Activated T-cell treated with anti-CD3 and anti-CD28 coated beads for 48 hours (primary cell): ENCODE measurements around the gene MYH9.
"Not testable (repeated sequence)": the region's sequence is repeated elsewhere in the genome, so short reads cannot be mapped to it uniquely, and the experiment has no call there.

Experiments
- DNase-seq: peaks from one replicate; pipeline ENCODE4 v3.0.0-alpha.2; 2020; ENCODE audit warnings: low read depth

MYH9 gene

DNA sequence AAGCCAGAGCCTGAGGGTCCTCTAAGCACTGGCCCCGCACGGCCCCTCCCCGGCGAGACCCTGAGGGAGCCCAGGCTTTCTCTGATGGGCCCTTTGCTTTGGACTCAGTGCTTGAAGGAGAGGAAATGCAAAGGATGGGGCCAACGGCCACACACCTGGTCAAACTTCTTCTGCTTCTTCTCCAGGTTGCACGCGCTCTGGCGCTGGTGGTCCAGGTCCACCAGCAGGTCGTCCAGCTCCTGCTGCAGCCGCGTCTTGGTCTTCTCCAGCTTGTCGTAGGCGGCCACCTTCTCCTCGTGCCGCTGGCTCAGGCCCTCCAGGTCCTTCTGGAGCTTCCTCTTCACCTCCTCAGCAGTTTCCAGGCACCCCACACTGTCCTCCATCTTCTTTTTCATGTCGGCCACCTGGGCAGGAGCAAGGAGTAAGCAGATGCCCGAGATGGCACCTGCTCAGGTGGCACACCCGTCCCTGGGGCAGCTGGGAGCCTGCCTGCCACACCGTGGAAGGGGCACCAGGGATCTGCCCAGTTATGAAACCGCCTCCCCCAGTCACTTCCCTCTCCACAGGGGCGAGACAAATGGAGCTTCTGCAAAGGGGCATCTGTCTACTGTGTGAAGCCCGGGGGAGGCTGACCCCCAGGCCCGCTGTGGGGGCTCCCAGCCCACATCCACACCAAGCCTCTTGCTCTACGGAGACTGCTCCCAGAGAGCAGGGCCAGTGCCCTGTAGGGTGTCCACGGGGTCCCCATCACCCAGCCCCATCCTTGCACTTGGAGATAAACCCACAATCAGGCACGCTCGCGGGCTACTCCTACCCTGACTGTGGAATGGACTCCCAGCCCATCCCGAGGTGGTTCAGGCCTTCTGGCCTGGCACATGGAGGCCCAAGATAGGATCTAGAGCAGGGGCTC is 95.7 kb downstream of the MYH9 start:
- no peak for DNase-seq

DNA sequence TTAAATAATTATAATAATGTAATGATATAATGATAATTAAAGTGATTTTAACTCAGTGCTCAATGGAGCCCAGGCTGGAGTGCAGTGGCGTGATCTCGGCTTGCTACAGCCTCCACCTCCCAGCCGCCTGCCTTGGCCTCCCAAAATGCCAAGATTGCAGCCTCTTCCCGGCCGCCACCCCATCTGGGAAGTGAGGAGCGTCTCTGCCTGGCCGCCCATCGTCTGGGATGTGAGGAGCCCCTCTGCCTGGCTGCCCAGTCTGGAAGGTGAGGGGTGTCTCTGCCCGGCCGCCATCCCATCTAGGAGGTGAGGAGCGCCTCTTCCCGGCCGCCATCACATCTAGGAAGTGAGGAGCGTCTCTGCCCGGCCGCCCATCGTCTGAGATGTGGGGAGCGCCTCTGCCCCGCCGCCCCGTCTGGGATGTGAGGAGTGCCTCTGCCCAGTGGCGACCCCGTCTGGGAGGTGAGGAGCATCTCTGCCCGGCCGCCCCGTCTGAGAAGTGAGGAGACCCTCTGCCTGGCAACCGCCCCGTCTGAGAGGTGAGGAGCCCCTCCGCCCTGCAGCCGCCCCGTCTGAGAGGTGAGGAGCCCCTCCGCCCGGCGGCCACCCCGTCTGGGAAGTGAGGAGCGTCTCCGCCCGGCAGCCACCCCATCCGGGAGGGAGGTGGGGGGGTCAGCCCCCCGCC is 97.2 kb downstream of the MYH9 start:
- DNase-seq = not testable (repeated sequence)

DNA sequence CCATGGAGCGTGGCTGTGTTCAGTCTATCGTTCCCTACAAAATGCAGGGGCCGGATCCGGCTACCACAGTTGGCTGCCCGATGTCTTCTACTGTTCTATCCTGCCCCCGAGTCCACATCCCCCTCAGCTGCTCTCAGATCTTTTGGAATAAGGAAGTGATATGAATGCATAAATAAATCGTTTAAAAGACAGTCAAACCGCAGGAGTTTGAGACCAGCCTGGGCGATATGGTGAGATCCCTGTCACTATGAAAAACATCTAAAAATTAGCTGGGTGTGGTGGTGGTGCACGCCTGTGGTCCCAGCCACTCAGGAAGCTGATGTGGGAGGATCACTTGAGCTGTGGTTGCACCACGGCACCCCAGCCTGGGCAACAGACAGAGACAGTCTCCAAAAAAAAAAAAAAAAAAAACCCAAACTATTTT is 97.8 kb downstream of the MYH9 start:
- DNase-seq = not testable (repeated sequence)

DNA sequence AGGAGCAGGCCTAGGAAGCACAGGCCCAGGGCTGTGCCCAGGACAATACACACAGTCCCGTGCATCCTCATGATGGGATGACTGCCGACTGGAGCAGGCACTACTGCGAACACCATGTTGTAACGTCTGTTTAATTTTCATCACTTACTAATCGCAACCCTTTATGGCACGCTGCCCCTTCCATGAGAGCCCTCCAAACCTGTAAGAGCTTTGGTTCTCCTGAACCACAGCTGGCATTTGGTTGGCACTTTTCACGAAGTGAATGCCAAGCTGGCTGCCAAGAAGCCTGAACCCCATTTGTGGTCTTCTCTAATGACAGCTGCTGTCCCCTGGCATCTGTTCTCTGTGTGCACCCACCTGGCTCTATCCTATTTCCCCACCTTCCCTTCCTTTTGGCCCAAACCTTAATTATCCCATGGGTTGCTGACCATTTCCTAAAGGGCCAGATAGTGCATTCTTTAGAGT is 98.3 kb downstream of the MYH9 start:
- DNase-seq = no peak

DNA sequence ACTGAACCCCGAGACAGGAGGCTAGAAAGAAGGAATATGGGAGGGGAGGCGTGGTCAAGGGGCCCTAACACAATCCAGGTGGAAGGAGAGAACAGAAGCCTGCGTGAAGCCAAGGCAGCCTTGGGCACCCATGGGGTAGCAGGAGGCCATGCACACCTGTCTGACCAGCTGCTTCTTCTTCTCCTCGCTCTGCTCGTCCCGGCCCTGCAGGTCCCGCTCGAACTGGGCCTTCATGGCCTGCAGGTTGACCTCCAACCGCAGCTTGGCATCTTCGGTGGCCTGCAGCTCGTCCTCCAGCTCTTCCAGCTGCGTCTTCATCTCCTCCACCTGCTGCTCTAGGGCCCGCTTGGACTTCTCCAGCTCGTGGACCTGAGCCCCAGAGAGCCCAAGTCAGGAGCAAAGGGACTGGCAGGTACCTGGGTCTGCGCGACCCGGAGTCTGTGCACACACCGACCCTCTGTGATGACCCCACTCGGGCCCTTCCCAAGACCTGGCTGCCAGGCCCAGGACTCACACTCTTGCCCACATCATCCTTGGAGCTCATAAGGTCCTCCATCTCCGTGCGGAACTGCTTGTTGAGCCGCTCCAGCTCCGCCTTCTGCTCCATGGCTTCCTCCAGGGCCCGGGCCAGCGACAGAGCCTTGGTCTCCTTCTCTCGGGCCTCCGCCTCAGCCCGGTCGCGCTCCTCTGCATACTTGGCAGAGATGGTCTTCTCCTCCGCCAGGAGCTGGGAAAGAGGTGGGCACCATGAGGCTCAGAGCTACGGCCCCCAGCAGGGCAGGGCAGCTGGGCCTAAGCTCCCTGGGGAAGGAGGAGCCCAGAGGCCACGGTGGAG is 99.0 kb downstream of the MYH9 start:
- no peak for DNase-seq

DNA sequence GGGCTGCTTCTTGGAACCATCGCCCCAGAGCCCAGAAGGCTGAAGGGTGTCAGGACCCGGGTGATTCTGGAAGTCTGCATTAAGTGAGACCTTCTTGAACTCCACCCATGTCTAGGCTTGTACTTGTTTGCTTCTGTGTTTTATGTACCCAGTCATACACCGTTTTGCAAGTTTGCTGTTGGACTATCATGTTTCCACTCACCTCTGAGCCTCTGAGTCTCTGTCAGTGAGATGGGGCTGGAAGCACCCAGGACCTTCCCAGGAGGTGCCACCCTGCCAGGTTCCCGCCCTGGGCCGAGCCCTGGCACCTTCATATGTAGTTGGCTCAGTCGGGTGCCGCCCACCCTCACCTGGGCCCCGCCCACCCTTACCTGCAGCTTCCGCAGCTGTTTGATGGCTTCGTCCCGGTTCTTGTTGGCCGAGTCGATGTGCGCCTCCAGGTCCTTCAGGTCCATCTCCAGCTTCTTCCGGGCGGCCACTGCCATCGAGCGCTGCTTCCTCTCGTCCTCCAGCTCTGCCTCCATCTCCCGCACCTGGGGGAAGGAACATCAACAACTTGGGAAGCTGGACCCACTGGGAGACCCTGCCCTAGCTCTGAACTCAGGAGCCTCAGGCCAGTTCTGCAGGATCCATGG is 99.8 kb downstream of the MYH9 start:
- DNase-seq = no peak

DNA sequence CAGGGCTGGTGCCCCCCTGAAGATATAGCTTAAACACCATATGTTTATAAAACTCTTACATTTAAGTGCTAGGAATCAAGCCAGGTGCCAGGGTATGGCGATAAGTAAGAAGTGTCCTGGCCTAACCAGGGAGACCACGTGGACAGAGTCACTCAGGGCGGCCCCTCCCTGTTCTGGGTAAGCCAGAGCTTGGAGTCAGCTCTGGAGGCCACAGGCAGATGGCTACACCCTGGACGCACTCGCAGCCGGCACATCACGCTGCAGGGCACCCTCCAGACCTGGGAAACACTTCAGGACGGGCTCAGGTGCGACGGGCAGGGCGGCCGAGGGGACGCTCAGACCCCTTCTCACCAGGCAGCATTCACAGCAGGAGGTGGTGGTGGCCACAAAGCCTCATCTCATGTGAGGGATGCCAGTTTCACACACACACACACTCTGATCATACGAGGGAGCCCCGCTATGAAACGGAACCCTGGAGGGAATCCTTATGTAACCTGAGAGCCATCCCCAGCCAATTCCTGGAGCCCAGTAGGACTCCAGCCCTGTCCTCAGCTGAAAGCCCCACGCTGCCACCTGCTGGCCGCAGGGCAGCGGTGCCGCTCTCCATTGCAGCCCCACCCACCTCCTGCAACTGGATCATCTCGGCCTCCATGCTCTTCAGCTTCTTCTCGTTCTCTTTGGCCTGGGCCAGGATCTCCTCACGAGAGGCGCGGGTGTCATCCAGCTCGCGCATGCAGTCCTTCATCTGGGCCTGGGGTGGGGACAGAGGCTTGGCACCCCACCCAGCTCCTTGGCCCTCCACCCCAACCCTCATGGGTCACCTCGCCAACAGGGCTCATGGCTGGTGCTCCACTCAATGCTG is 101.4 kb downstream of the MYH9 start:
- peak; percentile 71 for DNase-seq

DNA sequence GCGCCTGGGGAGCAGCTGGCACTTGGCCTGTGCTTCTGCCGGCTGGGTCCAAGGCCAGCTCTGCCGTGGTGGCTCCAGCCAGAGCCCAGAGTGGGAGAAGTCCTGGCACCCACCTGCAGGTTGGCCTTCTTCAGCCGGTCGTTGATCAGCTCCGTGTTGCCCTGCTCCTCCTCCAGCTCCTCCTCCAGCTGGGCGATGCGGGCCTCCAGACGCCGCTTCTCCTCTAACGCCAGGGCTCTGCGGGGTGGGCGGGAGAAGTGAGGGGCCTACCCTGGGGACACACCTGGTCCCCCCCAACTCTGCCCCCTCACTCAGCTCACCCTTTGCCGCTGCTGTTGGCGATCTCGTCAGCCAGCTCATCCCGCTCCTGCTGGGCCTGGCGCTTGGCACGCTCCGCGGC is 102.2 kb downstream of the MYH9 start:
- no peak for DNase-seq

DNA sequence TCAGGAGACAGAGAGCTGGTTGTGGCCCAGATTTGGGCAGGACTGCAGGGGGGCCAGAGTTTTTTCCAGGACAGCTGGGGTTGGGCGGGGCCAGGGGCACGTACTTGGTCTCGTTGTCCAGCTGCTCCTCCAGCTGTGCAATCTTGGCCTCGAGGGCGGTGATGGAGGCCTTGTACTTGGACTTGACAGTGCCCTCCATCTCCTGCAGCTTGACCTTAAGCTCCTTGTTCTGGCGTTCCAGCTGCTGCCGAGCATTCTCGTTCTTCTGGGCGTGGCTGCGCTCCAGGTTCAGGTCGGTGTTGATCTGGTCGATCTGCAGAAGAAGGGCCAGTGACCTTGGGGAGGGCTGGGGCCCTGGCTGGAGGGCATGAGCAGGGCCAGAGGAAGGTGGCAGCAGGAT is 102.8 kb downstream of the MYH9 start:
- DNase-seq = no peak

DNA sequence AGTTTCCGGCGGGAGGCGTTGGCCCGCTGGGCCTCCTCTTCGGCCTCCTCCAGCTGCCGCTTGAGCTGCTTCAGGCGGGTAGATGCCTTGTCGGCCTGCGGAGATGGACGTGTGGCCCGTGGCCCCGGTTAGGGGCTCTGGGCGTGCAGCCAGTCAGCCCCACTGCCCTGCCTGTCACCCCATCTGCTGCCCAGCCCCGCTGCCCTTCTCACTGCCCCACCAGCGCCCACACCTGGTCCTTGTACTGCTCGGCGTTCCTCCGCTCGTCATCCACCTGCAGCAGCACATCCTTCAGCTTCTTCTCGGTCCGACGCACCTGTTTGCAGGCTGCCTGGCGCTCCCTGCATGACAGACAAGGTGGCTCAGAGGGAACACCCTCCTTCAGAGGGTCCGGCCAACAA is 103.6 kb downstream of the MYH9 start:
- DNase-seq = no peak

DNA sequence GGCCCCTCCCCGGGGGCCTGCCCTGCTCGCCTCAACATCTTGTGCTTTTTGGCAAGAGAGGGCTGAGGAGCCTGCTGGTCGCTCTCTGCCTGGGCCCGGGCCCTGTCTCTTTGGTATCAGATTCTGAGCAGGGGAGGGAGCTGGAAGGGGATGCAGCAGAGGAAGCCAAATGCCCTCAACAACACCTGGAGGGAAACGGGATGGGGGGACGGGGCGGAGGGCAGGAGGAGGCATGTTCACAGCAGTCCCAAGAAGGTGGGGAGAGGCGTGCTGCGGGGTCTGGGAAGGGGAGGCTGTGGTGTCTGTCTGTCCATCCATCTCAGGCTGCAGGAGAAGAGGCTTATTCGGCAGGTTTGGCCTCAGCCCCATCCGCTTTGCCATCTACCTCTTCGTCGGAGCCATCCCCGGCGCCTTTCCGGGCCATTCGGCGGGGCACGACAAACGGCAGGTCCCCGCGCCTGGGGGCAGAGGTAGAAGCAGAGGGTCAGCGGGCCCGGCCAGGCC is 105.4 kb downstream of the MYH9 start:
- no peak for DNase-seq

DNA sequence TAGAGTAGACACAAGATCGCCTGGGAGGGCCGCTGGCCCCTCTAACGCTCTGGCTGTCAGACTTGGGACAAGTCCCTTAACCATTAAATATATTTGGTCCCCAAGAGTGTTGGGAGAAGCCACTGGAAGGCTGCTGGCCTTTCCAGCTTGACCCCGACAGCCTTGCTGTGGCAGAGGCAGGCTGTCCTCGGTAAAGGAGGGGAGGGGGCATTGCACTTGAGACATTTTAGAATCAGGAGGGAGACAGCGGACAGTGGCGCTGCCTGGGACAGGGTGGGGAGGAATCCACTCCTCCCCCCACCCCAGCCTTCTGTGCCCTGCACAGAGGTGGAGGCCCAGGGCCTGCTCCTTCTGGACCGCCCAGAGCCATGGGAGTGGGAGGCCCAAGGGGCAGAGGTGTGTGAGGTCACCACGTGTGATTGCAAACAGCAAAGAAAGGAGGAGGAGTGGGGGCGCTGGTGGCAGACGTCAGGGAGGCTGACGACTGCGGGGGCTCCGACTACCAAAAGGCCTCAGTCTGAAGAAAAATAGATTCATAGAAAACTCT is 105.9 kb downstream of the MYH9 start:
- DNase-seq = no peak

DNA sequence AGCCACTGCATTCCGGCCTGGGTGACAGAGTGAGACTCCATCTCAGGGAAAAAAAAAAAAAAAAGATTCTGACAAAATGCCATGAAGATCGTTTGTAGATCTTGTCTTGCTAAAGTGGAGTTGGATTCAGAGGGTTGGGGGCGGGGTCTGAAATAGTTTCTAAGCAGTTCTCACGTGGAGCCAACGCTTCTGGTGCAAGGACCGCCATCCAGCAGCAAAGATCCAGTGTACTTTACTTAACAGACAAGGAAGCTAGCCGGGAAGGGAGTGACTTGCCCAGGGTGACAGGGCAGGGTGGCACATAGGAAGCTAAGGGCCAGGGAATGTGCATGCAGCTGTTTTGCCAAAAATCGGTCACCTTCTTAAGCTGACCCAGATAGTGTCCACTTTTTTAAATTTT is 107.4 kb downstream of the MYH9 start:
- no peak for DNase-seq

DNA sequence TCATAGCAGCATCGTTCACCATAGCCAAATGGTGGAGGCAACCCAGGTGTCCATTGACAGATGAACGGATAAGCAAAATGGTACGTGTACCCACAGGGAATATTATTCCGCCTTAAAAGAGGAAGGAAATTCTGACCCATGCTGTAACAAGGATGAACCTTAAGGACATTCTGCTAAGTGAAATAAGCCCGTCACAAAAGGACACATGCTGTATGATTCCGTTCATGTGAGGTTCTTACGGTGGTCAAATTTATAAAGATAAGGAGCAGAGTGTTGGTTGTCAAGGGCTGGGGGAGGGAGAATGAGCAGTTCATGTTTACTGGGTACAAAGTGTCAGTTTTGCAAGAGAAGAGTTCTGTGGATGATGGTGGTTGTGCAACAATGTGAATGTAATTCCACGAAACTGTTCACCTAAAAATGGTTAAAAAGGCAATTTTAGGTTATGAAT is 108.5 kb downstream of the MYH9 start:
- no peak for DNase-seq

DNA sequence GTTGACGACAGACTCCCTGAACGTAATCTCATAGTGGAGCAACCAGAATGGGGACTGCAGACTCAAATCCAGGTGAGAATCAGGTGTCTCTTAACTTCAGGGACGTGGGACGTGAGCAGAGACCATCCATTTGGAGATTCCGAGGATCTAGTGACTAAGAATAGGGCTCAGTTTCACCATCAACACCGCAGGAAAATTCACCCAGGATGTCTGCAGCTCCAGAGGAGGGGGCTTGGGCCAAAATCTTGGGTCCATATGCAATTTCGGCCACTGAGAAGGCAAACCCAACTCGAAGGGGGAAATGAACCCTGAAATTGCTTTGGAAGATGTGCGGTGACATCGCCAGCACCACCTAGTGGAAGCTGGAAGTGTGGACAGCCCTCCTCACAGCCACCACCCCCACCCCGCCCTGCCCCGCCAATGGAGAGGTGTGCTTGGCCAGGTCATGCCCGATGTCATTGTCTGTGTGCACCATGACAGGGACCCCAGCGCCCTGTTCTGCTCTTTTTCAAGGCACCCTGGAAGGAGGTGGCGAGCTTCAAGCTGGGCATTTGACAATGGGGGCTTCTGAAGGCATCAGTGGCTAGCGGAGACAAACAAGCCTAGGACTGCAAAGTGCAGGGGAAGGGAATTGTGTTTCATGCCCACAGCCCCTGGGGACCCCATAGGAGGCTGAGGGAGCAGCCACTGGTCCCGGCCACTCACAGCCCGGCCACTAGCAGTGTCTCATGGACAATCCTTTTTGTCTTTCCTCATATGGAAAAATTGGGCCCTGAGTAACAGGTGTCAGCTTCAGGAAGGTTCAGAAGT is 110.1 kb downstream of the MYH9 start:
- DNase-seq = peak; percentile 62

DNA sequence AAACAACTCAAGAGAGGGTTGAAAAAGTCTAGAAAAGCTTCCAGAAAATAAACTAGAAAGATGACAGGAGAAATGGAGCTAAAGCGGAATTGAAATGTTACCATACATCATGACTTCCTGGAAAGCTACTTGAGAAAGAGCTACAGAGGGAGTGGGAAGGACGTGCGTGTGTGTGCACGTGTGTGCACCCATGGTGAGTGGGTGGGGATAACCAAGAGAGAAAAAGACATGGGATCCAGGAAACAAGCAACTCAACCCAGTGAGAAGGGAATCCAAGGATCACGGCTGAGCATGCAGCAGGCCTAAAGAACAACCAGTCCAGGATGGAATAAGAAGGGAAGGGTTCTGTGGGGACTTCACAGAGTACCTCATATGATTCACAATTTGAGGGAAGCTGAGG is 113.2 kb downstream of the MYH9 start:
- DNase-seq = no peak

DNA sequence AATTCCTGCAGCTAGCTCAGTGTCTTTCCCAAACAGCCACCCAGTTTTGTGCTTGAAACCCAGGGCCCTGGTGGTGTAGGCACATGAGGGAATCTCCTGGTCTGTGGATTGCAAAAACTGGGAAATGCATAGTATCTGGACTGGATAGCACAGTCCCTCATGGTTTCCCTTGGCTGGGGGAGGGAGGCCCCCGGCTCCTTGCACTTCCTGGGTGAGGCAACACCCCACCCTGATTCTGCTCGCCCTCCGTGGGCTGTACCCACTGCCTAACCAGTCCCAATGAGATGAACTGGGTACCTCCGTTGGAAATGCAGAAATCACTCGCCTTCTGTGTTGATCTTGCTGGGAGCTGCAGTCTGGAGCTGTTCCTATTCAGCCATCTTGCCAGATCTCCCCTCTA is 115.8 kb downstream of the MYH9 start:
- DNase-seq = not testable (repeated sequence)

DNA sequence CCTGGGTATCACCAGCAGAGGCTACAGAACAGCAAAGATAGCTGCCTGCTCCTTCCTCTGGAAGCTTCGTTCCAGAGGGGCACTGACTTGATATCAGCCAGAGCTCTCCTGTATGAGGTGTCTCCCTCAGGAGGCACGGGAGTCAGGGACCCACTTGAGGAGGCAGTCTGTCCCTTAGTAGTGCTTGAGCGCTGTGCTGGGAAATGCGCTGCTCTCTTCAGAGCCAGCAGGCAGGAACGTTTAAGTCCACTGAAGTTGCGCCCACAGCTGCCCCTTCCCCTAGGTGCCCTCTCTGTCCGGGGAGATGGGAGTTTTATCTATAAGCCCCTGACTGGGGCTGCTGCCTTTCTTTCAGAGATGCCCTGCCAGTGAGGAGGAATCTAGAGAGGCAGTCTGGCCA is 116.5 kb downstream of the MYH9 start:
- not testable (repeated sequence) for DNase-seq

DNA sequence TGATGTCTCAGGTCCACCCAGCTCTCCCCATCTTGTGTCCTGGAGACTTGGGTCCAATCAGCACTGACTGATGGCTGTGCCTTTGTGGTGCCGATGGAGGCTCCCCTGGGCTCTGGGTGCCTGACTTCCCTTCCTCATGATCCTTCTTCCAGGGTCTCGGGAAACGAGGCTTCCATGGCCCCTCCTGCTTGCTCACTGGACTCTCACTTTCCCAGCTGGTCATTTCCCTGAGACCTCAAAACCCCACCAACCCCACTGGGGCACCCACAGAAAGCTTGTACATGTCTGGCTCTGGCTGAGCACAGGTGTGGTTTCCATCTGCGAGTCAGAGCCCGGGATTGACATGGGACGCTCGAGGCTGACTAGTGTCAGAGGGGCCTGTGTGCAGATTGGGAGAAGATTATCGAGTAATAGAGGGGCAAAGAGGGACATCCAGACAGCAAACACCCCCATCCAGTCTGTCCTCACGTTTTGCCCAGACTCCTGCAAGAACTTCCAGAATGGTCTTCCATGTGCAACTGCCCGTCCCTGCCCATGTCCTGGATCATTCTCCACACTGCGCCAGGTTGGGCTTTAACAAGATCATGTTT is 119.8 kb downstream of the MYH9 start:
- no peak for DNase-seq
